ENCODE data around the gene TEX13D.
"Not testable (repeated sequence)": the region's sequence is repeated elsewhere in the genome, so short reads cannot be mapped to it uniquely, and the experiment has no call there.

The TEX13D gene

DNA sequence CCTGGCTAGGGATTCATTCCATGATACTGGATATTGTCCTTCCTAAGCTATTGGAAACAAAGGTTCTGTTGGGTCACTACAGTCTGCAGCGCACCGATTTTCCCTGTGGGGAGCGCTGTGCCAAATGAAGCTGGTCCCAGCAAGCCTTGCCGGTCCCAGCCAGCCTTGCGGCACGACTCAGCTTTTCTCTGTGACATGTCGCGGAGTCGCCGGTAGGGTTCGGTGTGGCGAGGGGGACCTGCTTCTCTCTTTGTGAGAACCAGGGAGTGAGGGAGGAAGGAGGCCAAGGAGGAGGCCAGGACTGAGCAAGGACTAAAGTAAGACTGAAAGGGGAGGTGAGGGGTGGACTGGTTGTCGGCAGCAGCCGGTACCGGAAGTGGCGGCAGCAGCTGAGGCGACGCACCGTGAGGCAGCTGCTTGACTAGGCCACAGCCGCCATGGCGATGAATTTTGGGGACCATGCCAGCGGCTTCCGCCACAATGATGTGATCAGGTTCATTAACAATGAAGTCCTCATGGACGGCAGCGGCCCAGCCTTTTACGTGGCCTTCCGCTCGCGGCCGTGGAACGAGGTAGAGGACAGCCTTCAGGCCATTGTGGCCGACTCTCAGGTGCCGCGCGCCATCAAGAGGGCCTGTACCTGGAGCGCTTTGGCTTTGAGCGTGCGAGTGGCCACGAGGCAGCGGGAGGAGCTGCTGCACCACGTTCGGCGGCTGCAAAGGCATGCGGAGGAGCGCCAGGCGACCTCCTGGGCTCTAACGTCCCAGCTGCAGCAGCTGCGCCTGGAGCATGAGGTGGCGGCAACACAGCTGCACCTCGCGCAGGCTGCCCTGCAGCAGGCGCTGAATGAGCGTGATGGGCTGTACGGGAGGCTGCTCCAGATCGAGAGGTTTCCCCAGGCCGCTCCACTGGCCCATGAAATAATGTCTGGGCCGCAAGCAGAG is at the start of gene TEX13D:
TEX13D (plus strand) TSS at position 180 of the 944 bp plus-strand sequence; CDS start at position 438, 258 bp downstream.
- no peak for DNase-seq (ENCODE audit: low spot score)

DNA sequence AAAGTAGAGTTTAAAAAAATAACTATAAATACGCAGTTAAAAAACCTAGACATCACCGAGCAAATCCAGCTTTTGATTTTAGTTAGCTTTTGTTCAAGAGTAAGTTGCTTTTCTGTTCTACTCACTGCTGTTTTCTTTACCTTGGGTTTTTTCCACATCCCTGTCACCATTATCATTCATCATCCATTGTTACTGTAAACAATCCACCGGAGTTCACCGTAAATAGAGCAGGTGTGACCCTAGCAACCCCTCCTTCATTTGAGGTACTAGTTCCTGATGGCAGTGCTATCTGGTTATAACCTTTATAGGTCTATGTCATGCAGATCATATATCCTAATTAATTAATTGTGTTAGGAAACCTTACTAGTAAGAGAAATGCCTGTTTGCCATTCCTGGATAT is 43.0 kb upstream of the TEX13D start:
- DNase-seq (ENCODE audit: low spot score) = no peak

- no peak for DNase-seq (ENCODE audit: low spot score)
These were observed 38.6 kb upstream of the TEX13D start for GRCh38 chrX:124293810-124294209.

DNA sequence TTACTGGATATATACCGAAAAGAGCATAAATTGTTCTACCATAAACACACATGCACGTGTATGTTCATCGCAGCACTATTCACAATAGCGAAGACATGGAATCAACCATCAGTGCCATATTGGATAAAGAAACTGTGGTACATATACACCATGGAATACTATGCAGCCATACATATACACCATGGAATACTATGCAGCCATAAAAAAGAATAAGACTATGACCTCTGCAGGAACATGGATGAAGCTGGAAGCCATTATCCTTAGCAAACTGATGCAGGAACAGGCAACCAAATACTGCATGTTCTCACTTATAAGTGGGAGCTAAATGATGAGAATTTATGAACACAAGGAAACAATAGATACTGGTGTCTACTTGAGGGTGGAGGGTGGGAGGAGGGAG is 33.1 kb upstream of the TEX13D start:
- DNase-seq (ENCODE audit: low spot score) = not testable (repeated sequence)

DNA sequence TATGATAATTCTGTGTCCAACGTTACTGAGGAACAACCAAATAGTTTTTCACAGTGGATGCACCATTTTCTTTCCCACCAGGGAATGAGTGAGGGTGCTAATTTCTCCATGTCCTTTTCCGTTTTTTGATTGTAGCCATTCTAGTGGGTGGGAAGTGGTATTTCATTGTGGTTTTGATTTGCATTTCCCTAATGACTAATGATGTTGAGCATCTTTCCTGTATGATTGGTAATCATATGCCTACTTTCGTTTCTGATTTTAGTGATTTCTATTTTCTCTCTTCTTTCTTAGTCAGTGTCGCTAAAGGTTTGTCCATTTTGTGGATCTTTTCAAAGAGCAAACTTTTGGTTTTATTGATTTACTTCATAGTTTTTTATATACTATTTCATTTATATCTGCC is 32.1 kb upstream of the TEX13D start:
- no peak for DNase-seq (ENCODE audit: low spot score)

DNA sequence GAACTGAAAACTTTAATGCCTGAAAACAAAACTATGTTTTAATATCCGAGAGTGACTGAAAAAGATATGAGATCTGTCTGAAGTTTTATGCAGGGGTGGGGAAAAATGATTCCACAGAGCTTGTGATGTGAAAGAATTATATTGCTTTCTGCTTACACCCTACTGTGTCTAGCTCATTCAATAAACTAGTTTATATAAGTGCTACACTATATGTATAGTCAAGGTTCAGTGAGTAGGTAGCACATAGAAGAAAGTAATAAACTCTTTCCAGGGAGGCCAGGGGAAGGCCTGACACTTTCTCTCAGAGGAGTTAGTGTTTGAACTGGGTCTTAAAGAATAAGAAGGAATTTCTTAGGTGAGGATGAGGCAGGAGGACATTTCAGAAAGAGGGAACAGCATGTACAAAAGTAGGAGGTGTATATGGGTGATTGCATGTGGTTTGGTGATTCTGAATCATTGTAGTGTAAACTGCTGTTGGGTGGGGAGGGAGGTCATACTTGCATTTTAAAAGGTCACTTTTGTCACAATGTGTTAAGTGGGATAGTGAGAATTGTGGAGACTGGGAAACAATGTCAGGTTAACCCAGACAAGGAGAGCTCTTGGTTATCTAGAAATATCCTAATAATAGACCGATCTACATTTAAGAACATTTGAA is 25.1 kb upstream of the TEX13D start:
- no peak for DNase-seq (ENCODE audit: low spot score)

GRCh38 chrX:124325732-124326131 is 6.7 kb upstream of the TEX13D start:
- DNase-seq (ENCODE audit: low spot score) = no peak

DNA sequence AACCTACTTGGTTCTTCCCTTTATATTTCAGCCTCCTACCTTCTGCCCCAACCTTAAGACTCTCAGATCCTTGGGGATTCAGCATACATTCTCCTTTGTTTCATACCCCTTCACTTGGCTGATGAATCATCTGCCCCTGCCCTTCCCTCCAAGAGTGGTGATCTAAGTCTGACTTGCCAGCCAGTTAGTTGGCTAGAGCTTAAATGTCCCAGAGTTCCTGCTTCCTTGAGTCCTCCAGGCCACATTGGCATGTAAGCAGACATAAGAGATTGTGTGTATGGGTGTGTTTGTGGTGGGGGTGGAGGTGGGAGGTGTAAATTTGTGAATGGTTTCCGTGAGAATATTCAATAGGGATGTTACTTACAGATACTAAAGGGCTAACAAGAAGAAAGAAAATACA is 3.7 kb upstream of the TEX13D start:
- DNase-seq (ENCODE audit: low spot score) = no peak

GRCh38 chrX:124333862-124334261 is 1.4 kb downstream of the TEX13D start:
- no peak for DNase-seq (ENCODE audit: low spot score)

- not testable (repeated sequence) for DNase-seq (ENCODE audit: low spot score)
These were observed 2.1 kb downstream of the TEX13D start for GRCh38 chrX:124334555-124334954.

GRCh38 chrX:124335598-124335997 is 3.1 kb downstream of the TEX13D start:
- DNase-seq (ENCODE audit: low spot score) = no peak

DNA sequence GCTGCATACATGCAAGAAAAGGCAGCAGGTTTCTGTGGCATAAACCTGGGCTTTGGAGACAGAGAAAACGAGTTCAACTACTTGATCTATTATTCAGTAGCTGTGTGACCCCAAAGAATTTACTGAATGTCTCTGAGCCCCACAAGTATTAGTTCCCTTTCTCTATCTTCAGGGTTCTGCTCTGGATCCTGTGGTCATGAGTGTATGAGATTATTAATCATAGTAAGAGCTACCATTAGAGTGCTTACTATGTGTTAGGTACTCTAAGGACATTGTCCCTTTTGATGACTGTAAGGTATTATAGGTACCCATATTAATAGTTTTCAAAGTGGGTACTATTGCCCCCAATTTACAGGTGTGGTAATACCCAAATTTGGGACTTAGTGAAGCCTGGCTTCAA is 5.5 kb downstream of the TEX13D start:
- DNase-seq (ENCODE audit: low spot score) = no peak

- no peak for DNase-seq (ENCODE audit: low spot score)
These were observed 6.5 kb downstream of the TEX13D start for GRCh38 chrX:124338733-124339514.

- no peak for DNase-seq (ENCODE audit: low spot score)
These were observed 9.1 kb downstream of the TEX13D start for GRCh38 chrX:124341396-124342132.

DNA sequence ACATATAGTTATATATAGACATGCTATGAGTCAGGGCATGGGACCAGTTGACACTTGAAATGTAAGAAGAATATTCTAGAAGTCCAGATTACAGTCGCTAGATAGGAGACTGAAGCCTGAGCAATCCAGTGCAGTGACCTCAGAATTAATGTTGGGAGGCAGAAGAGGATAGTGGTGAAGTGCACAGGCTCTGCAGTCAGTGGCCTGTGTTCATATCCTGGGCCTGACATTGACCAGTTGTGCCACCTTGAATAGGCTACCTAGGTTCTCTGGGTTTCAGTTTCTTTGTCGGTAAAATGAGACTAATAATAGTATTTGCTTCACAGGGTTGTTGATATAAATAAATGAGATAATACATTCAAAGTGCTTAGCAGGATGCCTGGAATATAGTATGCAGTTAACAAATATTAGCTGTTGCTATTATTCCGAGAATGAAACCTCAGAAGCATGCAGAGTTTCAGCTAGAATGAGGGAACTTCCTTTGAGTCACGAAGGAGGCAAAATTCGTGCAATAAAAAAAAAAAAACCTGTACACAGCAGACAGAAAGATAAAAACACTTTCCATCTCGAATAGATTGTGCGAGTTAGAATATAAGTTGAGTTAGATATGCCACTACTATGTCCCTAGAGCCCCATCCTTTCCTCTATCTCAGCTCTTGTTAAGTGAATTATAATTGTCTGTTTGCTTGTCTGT is 9.9 kb downstream of the TEX13D start:
- no peak for DNase-seq (ENCODE audit: low spot score)

DNA sequence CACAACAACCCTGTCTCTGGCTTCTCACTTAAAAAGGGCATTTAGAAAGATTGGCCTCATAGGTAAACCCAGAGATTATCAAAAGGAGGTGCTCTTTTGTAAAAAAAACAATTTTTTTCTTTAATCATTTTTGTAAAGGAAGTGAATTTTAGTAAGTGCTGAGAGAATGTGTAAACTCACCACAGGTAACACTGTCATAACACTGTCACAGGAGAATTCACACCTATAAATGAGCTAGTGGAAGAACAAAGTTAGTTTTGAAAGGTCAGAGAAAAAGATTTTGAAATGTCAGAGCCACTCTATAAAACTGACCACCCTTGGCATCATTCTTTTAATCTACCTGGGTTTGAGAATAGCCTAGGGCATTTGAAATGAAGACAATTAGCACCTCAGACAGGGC is 10.6 kb downstream of the TEX13D start:
- no peak for DNase-seq (ENCODE audit: low spot score)

- no peak for DNase-seq (ENCODE audit: low spot score)
These were observed 11.8 kb downstream of the TEX13D start for GRCh38 chrX:124344246-124344645.

GRCh38 chrX:124346117-124346876 is 13.8 kb downstream of the TEX13D start, which contains the start of gene SH2D1A:
Gene SH2D1A, plus strand, starts transcription at chrX:124346563. Its CDS starts 80 bp downstream, at chrX:124346643.
- no peak for DNase-seq (ENCODE audit: low spot score)

DNA sequence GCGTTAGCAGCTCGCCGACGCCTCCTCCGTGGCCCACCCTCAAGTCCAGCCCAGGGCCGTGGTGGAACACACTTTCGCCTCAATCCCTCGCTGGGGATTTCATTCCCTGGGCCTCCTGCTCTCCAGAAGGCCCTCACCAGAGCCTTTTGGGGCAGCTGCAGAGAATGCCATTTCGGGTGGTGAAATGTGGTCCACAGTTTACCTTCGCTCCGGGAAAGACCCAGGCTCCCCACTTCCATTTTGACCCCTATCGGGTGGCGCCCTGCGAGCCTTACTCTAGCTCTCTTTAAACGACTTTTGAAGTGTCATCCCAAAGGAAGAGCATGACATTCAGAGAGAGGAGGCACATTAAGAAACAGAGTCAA is 14.4 kb downstream of the TEX13D start:
- no peak for DNase-seq (ENCODE audit: low spot score)

DNA sequence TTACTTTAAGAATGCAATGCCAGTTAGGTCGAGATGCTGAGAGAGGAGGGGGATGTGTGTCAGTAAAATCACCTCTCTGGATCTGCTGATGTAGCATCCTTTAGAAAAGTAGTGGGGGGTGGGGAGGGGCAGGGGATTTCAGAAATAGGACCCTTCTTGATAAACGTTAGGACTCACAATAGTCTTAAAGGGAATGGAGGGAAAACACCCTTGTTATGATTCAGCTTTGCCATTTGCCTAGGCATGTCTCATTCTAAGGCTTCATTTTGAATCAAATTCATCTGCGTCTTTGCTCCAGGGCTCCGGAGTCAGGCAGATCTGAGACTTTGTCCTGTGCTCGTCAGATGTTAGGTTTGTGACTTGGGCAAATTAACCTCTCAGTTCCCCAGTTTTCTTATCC is 14.8 kb downstream of the TEX13D start:
- no peak for DNase-seq (ENCODE audit: low spot score)
